GM12801 (cell line): ENCODE results near the gene CSRNP3.

Experiments used
- TF ChIP-seq, protein P1 (sequence below): IDR thresholded peaks from one replicate; pipeline ENCODE4 v1.5.1; 2011; ENCODE audit warnings: control low read depth; ENCODE audit not compliant: insufficient read length; ENCODE audit errors: extremely low read depth

The CSRNP3 gene

DNA sequence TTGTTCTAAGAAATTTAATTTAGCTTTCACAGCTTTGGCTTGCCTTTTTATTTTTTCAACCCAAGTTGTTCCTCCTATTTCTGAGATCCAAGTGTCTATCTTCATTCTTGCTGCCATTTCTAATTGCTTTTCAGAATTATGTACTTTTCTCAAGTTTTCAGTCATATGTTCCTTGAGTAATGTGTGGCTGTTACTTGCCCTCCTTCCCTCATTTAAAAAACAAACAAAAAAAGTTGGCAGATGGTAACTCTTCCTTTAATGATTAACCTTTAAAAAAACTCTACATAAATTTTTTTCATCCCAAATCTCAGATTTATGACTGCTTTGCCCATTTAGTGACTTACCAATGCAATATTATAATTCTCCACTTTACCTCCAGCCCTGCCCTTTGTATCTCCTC is 193.2 kb downstream of the CSRNP3 start:
- TF ChIP-seq, protein P1, sequence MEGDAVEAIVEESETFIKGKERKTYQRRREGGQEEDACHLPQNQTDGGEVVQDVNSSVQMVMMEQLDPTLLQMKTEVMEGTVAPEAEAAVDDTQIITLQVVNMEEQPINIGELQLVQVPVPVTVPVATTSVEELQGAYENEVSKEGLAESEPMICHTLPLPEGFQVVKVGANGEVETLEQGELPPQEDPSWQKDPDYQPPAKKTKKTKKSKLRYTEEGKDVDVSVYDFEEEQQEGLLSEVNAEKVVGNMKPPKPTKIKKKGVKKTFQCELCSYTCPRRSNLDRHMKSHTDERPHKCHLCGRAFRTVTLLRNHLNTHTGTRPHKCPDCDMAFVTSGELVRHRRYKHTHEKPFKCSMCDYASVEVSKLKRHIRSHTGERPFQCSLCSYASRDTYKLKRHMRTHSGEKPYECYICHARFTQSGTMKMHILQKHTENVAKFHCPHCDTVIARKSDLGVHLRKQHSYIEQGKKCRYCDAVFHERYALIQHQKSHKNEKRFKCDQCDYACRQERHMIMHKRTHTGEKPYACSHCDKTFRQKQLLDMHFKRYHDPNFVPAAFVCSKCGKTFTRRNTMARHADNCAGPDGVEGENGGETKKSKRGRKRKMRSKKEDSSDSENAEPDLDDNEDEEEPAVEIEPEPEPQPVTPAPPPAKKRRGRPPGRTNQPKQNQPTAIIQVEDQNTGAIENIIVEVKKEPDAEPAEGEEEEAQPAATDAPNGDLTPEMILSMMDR = no peak

DNA sequence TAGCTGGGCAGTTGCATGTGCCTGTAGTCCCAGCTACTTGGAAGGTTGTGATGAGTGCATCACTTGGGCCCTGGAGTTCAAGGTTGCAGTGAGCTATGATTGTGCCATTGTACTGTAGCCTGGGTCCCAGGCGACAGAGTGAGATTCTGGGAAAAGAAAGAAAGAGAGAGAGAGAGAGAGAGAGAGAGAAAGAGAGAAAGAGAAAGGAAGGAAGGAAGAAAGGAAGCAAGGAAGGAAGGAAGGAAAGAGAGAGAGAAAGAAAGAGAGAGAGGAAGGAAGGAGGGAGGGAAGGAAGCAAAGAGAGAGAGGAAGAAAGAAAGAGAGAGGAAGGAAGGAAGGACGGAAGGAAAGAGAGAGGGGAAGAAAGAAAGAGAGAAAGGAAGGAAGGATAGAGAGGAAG is 196.1 kb downstream of the CSRNP3 start:
- TF ChIP-seq, protein P1 = no peak

- TF ChIP-seq, protein P1 = no peak
Measured at GRCh38 chr2:165666605-165667004, 197.1 kb downstream of the CSRNP3 start.

GRCh38 chr2:165667375-165667774 is 197.9 kb downstream of the CSRNP3 start:
- TF ChIP-seq, protein P1 = no peak

- TF ChIP-seq, protein P1 = no peak
Measured at GRCh38 chr2:165674780-165675179, 205.3 kb downstream of the CSRNP3 start.

DNA sequence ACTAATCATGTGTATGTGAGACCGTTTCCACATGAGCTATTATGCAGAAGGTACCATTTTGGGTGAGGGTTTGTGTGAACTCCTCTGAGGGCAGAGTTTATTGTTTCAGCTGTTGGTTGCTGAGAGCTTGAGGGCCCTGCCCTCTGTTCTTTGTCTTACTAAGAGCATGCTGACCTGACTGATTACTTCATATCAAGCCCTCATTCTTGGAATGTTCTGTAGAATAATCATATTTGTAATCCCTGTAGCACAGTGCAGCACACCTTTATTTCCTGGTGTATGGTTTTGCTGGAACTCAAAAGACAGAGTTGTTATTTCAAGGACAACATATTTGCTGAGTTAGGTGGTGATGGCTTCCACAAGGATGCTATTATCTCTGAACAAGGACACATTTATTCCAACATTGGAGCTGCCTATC is 206.1 kb downstream of the CSRNP3 start:
- TF ChIP-seq, protein P1 = no peak

DNA sequence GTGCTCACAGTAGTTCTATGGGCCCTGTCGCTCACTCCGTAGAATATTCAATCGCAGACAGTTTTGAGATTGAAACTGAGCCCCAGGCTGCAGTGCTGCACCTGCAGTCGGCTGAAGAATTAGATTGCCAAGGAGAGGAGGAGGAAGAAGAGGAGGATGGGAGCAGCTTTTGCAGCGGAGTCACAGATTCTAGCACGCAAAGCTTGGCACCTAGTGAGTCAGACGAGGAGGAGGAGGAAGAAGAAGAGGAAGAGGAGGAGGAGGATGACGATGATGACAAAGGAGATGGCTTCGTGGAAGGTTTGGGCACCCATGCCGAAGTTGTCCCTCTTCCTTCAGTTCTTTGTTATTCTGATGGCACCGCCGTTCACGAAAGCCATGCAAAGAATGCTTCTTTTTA is 209.4 kb downstream of the CSRNP3 start:
- TF ChIP-seq, protein P1 = no peak

GRCh38 chr2:165679621-165680020 is 210.1 kb downstream of the CSRNP3 start:
- TF ChIP-seq, protein P1 = no peak
